ENCODE data around the gene TMEM109.

The TMEM109 gene

GRCh38 chr11:60937811-60938210, 23.9 kb downstream of the TMEM109 start:
- TF ChIP-seq, protein P1, sequence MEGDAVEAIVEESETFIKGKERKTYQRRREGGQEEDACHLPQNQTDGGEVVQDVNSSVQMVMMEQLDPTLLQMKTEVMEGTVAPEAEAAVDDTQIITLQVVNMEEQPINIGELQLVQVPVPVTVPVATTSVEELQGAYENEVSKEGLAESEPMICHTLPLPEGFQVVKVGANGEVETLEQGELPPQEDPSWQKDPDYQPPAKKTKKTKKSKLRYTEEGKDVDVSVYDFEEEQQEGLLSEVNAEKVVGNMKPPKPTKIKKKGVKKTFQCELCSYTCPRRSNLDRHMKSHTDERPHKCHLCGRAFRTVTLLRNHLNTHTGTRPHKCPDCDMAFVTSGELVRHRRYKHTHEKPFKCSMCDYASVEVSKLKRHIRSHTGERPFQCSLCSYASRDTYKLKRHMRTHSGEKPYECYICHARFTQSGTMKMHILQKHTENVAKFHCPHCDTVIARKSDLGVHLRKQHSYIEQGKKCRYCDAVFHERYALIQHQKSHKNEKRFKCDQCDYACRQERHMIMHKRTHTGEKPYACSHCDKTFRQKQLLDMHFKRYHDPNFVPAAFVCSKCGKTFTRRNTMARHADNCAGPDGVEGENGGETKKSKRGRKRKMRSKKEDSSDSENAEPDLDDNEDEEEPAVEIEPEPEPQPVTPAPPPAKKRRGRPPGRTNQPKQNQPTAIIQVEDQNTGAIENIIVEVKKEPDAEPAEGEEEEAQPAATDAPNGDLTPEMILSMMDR (conservative IDR thresholded peaks at IDR 0.05; ENCODE audit: low read depth, low read length), result no peak
- no peak overlapping the region for H3K4me3 ChIP-seq (ENCODE audit: low read length)
- no peak for DNase-seq (ENCODE audit: low read depth)

- TF ChIP-seq, protein P1 (conservative IDR thresholded peaks at IDR 0.05; ENCODE audit: low read depth, low read length), result no peak
- H3K4me3 ChIP-seq (ENCODE audit: low read length), result no peak overlapping the region
- no peak for DNase-seq (ENCODE audit: low read depth)
These were observed 24.5 kb downstream of the TMEM109 start for GRCh38 chr11:60938500-60938899.

DNA sequence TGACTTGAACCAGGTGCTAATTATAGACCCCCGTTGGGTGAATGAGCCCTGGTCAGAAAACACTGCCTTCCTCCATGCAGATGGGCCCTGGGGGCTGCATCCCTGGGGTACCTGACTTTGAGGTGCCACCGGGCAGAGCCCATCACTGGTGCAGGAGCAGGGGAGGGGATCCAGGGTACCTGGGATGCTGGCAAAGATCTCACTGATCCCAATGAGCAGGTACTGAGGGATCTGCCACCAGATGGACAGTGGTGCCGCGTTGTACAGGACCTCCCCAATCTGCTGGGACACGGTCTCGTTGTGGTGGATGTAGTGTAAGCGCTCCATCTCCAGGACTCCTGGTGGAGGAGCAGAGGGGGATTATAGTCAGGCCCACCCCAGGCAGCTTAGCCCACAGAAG, 25.3 kb downstream of the TMEM109 start:
- TF ChIP-seq, protein P1 (conservative IDR thresholded peaks at IDR 0.05; ENCODE audit: low read depth, low read length), result no peak
- DNase-seq (ENCODE audit: low read depth), result no peak
- no peak overlapping the region for H3K4me3 ChIP-seq (ENCODE audit: low read length)

- TF ChIP-seq, protein P1 (conservative IDR thresholded peaks at IDR 0.05; ENCODE audit: low read depth, low read length), result no peak
- no peak for DNase-seq (ENCODE audit: low read depth)
- no peak overlapping the region for H3K4me3 ChIP-seq (ENCODE audit: low read length)
These were observed 25.9 kb downstream of the TMEM109 start for GRCh38 chr11:60939855-60940254.

DNA sequence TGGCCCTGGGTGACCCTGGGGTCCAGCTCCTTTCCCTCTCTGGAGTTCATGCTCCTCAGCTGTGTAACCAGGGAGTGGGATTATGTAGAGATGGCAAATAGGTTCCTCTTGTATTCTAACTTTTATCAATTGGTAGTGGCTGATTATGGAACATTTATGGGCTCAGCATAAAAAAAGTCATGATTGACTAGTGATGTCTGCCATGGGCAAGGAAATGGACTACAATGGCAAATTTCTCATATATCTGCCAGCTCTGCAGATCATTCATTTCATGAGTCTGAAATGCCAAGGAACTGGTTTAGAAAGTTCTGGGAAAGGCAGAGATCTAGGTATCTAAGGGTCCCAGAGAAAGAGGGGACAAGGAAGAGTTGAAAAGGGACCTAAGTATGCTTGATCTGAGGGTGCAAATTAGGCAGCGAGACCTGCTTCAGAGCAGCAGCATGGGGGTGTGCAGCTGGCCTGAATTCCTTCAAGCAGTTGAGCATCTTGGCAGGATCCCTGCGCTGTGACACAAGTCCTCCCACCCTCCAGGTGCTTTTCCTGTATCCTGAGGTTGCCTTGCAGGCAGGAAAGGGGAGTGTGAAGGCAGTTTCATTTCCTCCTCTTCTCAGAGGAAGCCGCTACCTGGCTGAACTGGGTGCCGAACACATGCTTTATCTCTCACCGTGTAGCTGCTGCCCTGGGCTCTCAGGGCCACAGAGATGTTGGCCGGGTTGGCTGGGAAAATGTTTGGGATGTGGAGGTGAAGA, 27.6 kb downstream of the TMEM109 start:
- TF ChIP-seq, protein P1 (conservative IDR thresholded peaks at IDR 0.05; ENCODE audit: low read depth, low read length), result no peak
- H3K4me3 ChIP-seq (ENCODE audit: low read length), result no peak overlapping the region
- no peak for DNase-seq (ENCODE audit: low read depth)

DNA sequence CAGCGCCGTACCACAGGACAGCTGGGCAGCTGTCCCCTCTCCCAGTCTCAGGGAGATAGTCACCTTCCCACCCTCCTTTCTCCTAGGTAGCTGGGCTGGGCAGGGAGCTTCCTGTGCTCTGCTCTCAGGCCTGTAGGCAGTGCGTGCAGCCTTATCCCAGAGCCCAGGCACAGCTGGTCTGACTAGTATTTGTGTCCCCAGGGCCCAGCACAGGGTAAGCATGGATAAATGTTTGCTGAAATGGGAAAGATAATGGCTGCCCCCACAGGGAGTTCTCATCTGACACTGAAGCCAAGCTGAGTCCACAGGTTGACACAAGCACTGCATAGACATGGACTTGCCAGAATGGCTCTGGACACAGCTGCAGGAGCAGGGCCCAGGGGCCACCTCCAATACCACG, 28.3 kb downstream of the TMEM109 start:
- H3K4me3 ChIP-seq (ENCODE audit: low read length), result no peak overlapping the region
- TF ChIP-seq, protein P1 (conservative IDR thresholded peaks at IDR 0.05; ENCODE audit: low read depth, low read length), result no peak
- DNase-seq (ENCODE audit: low read depth), result no peak

DNA sequence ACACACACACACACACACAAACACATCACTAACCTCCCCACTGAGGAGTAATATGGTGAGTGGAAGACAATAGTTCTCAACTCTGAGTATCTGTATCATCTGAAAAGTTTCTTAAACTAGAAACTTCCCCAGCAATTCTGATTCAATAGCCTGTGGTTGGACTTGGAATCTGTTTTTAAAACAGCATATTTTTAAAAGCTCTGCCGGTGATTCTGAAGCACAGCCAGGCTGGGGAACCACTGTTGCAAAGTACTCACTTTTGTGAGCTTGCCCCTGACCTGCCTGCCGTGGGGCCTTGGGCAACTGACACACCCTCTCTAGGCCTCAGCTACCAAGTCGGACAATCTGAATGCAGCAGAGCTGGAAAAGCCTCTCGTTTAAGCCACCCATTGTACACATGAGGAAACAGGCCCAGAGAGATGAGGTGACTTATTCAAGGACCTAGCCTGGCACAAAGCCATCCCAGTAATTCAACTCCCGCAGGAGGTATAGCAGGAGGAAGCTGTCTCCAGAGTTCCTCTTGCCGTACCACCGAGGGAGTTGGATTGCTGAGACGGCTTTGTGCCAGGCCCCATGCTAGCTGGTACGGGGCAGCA, 29.1 kb downstream of the TMEM109 start:
- no peak overlapping the region for H3K4me3 ChIP-seq (ENCODE audit: low read length)
- DNase-seq (ENCODE audit: low read depth), result no peak
- TF ChIP-seq, protein P1 (conservative IDR thresholded peaks at IDR 0.05; ENCODE audit: low read depth, low read length), result no peak

Data from retinal pigment epithelial cell (primary cell).